ENCODE results near the gene CD58.

GRCh38 chr1:116553386-116554115, 17.3 kb downstream of the CD58 start:
- TF ChIP-seq CTCF (IDR thresholded peaks at IDR 0.05) = no peak
- no peak for TF ChIP-seq POLR2A (IDR thresholded peaks at IDR 0.05)

Data from adrenal gland (tissue), 5 donors.